ENCODE measurements around the gene SCAF8. TPM values are rescaled to one million over a fixed set of nuclear protein-coding genes. Genes with fewer than 3 reads are reported as not detected.

Gene SCAF8
- polyA plus RNA-seq, 1 donor, result 34.7 TPM

- WGBS (ENCODE audit: insufficient coverage, low lambda C conversion rate), result no CpG with 5 or more reads among the region's 3 CpGs
These were observed 119.5 kb downstream of the SCAF8 start for GRCh38 chr6:154852687-154853086.

GRCh38 chr6:154857529-154857928 is 124.3 kb downstream of the SCAF8 start:
- DNase-seq, result no peak
- H3K27ac ChIP-seq (ENCODE audit: low read length), result no peak overlapping the region
- H3K4me3 ChIP-seq (ENCODE audit: low read length), result no peak overlapping the region
- H3K36me3 ChIP-seq (ENCODE audit: control insufficient read depth, insufficient read depth, low read length), result peaks cover 2% of the 10 kb centered on the region
- no peaks in the 10 kb centered on the region for H3K9me3 ChIP-seq (ENCODE audit: control insufficient read depth, low read depth, low read length)
- WGBS (ENCODE audit: insufficient coverage, low lambda C conversion rate), result 100% methylated on average over 1 of the region's 5 CpGs
- no peaks in the 10 kb centered on the region for H3K27me3 ChIP-seq (ENCODE audit: control insufficient read depth, insufficient read depth, low read length)
- H3K4me1 ChIP-seq (ENCODE audit: control insufficient read depth, insufficient read depth, low read length), result no peaks in the 10 kb centered on the region

More at GRCh38 chr6:154852687-154853086, 119.5 kb downstream of the SCAF8 start:
- no peak overlapping the region for H3K27ac ChIP-seq (ENCODE audit: low read length)
- H3K36me3 ChIP-seq (ENCODE audit: control insufficient read depth, insufficient read depth, low read length), result peaks cover 2% of the 10 kb centered on the region
- H3K27me3 ChIP-seq (ENCODE audit: control insufficient read depth, insufficient read depth, low read length), result no peaks in the 10 kb centered on the region
- DNase-seq, result no peak
- H3K9me3 ChIP-seq (ENCODE audit: control insufficient read depth, low read depth, low read length), result no peaks in the 10 kb centered on the region
- H3K4me1 ChIP-seq (ENCODE audit: control insufficient read depth, insufficient read depth, low read length), result no peaks in the 10 kb centered on the region
- H3K4me3 ChIP-seq (ENCODE audit: low read length), result no peak overlapping the region

- Histone ChIP-seq H3K9me3 (ENCODE audit: control insufficient read depth, low read depth, low read length) (no peaks in the 10 kb centered on the region), H3K27me3 (ENCODE audit: control insufficient read depth, insufficient read depth, low read length) (no peaks in the 10 kb centered on the region), H3K4me1 (ENCODE audit: control insufficient read depth, insufficient read depth, low read length) (peaks cover 10% of the 10 kb centered on the region), H3K36me3 (ENCODE audit: control insufficient read depth, insufficient read depth, low read length) (peaks cover 2% of the 10 kb centered on the region), H3K27ac (ENCODE audit: low read length) (no peak overlapping the region), H3K4me3 (ENCODE audit: low read length) (no peak overlapping the region)
- WGBS (ENCODE audit: insufficient coverage, low lambda C conversion rate), result 83% methylated on average over 1 of the region's 1 CpG
- no peak for DNase-seq
These were observed 128.6 kb downstream of the SCAF8 start for GRCh38 chr6:154861825-154862224.

GRCh38 chr6:154862536-154862935 is 129.3 kb downstream of the SCAF8 start:
- Histone ChIP-seq H3K36me3 (ENCODE audit: control insufficient read depth, insufficient read depth, low read length) (no peaks in the 10 kb centered on the region), H3K27ac (ENCODE audit: low read length) (no peak overlapping the region), H3K4me3 (ENCODE audit: low read length) (no peak overlapping the region), H3K9me3 (ENCODE audit: control insufficient read depth, low read depth, low read length) (no peaks in the 10 kb centered on the region), H3K27me3 (ENCODE audit: control insufficient read depth, insufficient read depth, low read length) (no peaks in the 10 kb centered on the region), H3K4me1 (ENCODE audit: control insufficient read depth, insufficient read depth, low read length) (peaks cover 10% of the 10 kb centered on the region)
- no peak for DNase-seq
- WGBS (ENCODE audit: insufficient coverage, low lambda C conversion rate), result 100% methylated on average over 6 of the region's 11 CpGs

GRCh38 chr6:154864066-154864430 is 130.8 kb downstream of the SCAF8 start:
- WGBS (ENCODE audit: insufficient coverage, low lambda C conversion rate), result 31% methylated on average over 2 of the region's 3 CpGs
- peak overlapping the region; percentile 4 for H3K27ac ChIP-seq (ENCODE audit: low read length)

GRCh38 chr6:154865291-154865690 is 132.1 kb downstream of the SCAF8 start:
- Histone ChIP-seq H3K4me1 (ENCODE audit: control insufficient read depth, insufficient read depth, low read length) (peaks cover 10% of the 10 kb centered on the region), H3K4me3 (ENCODE audit: low read length) (no peak overlapping the region), H3K27me3 (ENCODE audit: control insufficient read depth, insufficient read depth, low read length) (no peaks in the 10 kb centered on the region), H3K9me3 (ENCODE audit: control insufficient read depth, low read depth, low read length) (no peaks in the 10 kb centered on the region), H3K27ac (ENCODE audit: low read length) (no peak overlapping the region), H3K36me3 (ENCODE audit: control insufficient read depth, insufficient read depth, low read length) (no peaks in the 10 kb centered on the region)
- WGBS (ENCODE audit: insufficient coverage, low lambda C conversion rate), result 100% methylated on average over 2 of the region's 4 CpGs
- DNase-seq, result no peak

More at GRCh38 chr6:154864066-154864430, 130.8 kb downstream of the SCAF8 start:
- Histone ChIP-seq H3K9me3 (ENCODE audit: control insufficient read depth, low read depth, low read length) (no peaks in the 10 kb centered on the region), H3K36me3 (ENCODE audit: control insufficient read depth, insufficient read depth, low read length) (no peaks in the 10 kb centered on the region), H3K27me3 (ENCODE audit: control insufficient read depth, insufficient read depth, low read length) (no peaks in the 10 kb centered on the region), H3K4me1 (ENCODE audit: control insufficient read depth, insufficient read depth, low read length) (peaks cover 10% of the 10 kb centered on the region), H3K4me3 (ENCODE audit: low read length) (no peak overlapping the region)
- DNase-seq, result no peak

GRCh38 chr6:154868143-154868594 is 135.0 kb downstream of the SCAF8 start:
- Histone ChIP-seq H3K27me3 (ENCODE audit: control insufficient read depth, insufficient read depth, low read length) (no peaks in the 10 kb centered on the region), H3K36me3 (ENCODE audit: control insufficient read depth, insufficient read depth, low read length) (no peaks in the 10 kb centered on the region), H3K4me1 (ENCODE audit: control insufficient read depth, insufficient read depth, low read length) (peaks cover 7% of the 10 kb centered on the region), H3K27ac (ENCODE audit: low read length) (no peak overlapping the region), H3K4me3 (ENCODE audit: low read length) (no peak overlapping the region), H3K9me3 (ENCODE audit: control insufficient read depth, low read depth, low read length) (no peaks in the 10 kb centered on the region)
- 70% methylated on average over 2 of the region's 6 CpGs for WGBS (ENCODE audit: insufficient coverage, low lambda C conversion rate)
- peak; percentile 50 to 51 for DNase-seq

- Histone ChIP-seq H3K27ac (ENCODE audit: low read length) (no peak overlapping the region), H3K4me3 (ENCODE audit: low read length) (no peak overlapping the region), H3K27me3 (ENCODE audit: control insufficient read depth, insufficient read depth, low read length) (no peaks in the 10 kb centered on the region), H3K9me3 (ENCODE audit: control insufficient read depth, low read depth, low read length) (no peaks in the 10 kb centered on the region), H3K4me1 (ENCODE audit: control insufficient read depth, insufficient read depth, low read length) (peaks cover 11% of the 10 kb centered on the region), H3K36me3 (ENCODE audit: control insufficient read depth, insufficient read depth, low read length) (no peaks in the 10 kb centered on the region)
- DNase-seq, result peak in 1 of 2 donors; percentile 17
- no CpG with 5 or more reads among the region's 8 CpGs for WGBS (ENCODE audit: insufficient coverage, low lambda C conversion rate)
These were observed 139.4 kb downstream of the SCAF8 start for GRCh38 chr6:154872542-154873114.

- no peak overlapping the region for H3K4me3 ChIP-seq (ENCODE audit: low read length)
- DNase-seq, result no peak
- no peak overlapping the region for H3K27ac ChIP-seq (ENCODE audit: low read length)
- peaks cover 11% of the 10 kb centered on the region for H3K4me1 ChIP-seq (ENCODE audit: control insufficient read depth, insufficient read depth, low read length)
- no peaks in the 10 kb centered on the region for H3K27me3 ChIP-seq (ENCODE audit: control insufficient read depth, insufficient read depth, low read length)
- WGBS (ENCODE audit: insufficient coverage, low lambda C conversion rate), result no CpG with 5 or more reads among the region's 4 CpGs
- H3K36me3 ChIP-seq (ENCODE audit: control insufficient read depth, insufficient read depth, low read length), result no peaks in the 10 kb centered on the region
- H3K9me3 ChIP-seq (ENCODE audit: control insufficient read depth, low read depth, low read length), result no peaks in the 10 kb centered on the region
These were observed 140.3 kb downstream of the SCAF8 start for GRCh38 chr6:154873546-154873945.

GRCh38 chr6:154874773-154875592 is 141.8 kb downstream of the SCAF8 start:
- Histone ChIP-seq H3K9me3 (ENCODE audit: control insufficient read depth, low read depth, low read length) (no peaks in the 10 kb centered on the region), H3K27me3 (ENCODE audit: control insufficient read depth, insufficient read depth, low read length) (no peaks in the 10 kb centered on the region), H3K4me3 (ENCODE audit: low read length) (no peak overlapping the region), H3K27ac (ENCODE audit: low read length) (peak overlapping the region; percentile 41), H3K4me1 (ENCODE audit: control insufficient read depth, insufficient read depth, low read length) (peaks cover 11% of the 10 kb centered on the region), H3K36me3 (ENCODE audit: control insufficient read depth, insufficient read depth, low read length) (peaks cover 5% of the 10 kb centered on the region)
- 43% methylated on average over 3 of the region's 10 CpGs for whole genome bisulfite sequencing (ENCODE audit: insufficient coverage, low lambda C conversion rate)
- peak; percentile 29 to 66 for DNase-seq
